ENCODE data around the gene BLM.
"Not testable (repeated sequence)": the region's sequence is repeated elsewhere in the genome, so short reads cannot be mapped to it uniquely, and the experiment has no call there.

The BLM gene

GRCh38 chr15:90716976-90717821 is at the start of gene BLM:
Gene BLM, plus strand, starts transcription at chr15:90717346. Its CDS starts 30,047 bp downstream, at chr15:90747393.
- DNase-seq (ENCODE audit: low read depth): peak; percentile 75

- DNase-seq (ENCODE audit: low read depth): not testable (repeated sequence)
These were observed 49.3 kb upstream of the BLM start for GRCh38 chr15:90667755-90668345.

GRCh38 chr15:90670631-90671030 is 46.5 kb upstream of the BLM start:
- DNase-seq (ENCODE audit: low read depth): not testable (repeated sequence)

GRCh38 chr15:90671216-90671615 is 45.9 kb upstream of the BLM start:
- DNase-seq (ENCODE audit: low read depth): no peak

GRCh38 chr15:90673357-90673756 is 43.8 kb upstream of the BLM start:
- DNase-seq (ENCODE audit: low read depth): not testable (repeated sequence)

- DNase-seq (ENCODE audit: low read depth): no peak
These were observed 42.7 kb upstream of the BLM start for GRCh38 chr15:90674476-90674875.

- DNase-seq (ENCODE audit: low read depth): no peak
These were observed 41.7 kb upstream of the BLM start for GRCh38 chr15:90675464-90675863.

GRCh38 chr15:90677807-90678790 is 39.0 kb upstream of the BLM start:
- DNase-seq (ENCODE audit: low read depth): no peak

- DNase-seq (ENCODE audit: low read depth): no peak
These were observed 37.2 kb upstream of the BLM start for GRCh38 chr15:90679959-90680358.

GRCh38 chr15:90680371-90680935 is 36.7 kb upstream of the BLM start:
- DNase-seq (ENCODE audit: low read depth): peak; percentile 98

GRCh38 chr15:90681056-90681455 is 36.1 kb upstream of the BLM start:
- DNase-seq (ENCODE audit: low read depth): no peak

GRCh38 chr15:90681480-90681879 is 35.7 kb upstream of the BLM start:
- peak; percentile 69 for DNase-seq (ENCODE audit: low read depth)

- DNase-seq (ENCODE audit: low read depth): no peak
These were observed 33.8 kb upstream of the BLM start for GRCh38 chr15:90683371-90683770.

- no peak for DNase-seq (ENCODE audit: low read depth)
These were observed 33.3 kb upstream of the BLM start for GRCh38 chr15:90683876-90684275.

- DNase-seq (ENCODE audit: low read depth): no peak
These were observed 32.9 kb upstream of the BLM start for GRCh38 chr15:90684281-90684680.

- no peak for DNase-seq (ENCODE audit: low read depth)
These were observed 31.3 kb upstream of the BLM start for GRCh38 chr15:90685591-90686434.

GRCh38 chr15:90686435-90687218 is 30.5 kb upstream of the BLM start:
- no peak for DNase-seq (ENCODE audit: low read depth)

- not testable (repeated sequence) for DNase-seq (ENCODE audit: low read depth)
These were observed 27.7 kb upstream of the BLM start for GRCh38 chr15:90689326-90689961.

- DNase-seq (ENCODE audit: low read depth): no peak
These were observed 26.6 kb upstream of the BLM start for GRCh38 chr15:90690585-90690984.

- DNase-seq (ENCODE audit: low read depth): no peak
These were observed 25.8 kb upstream of the BLM start for GRCh38 chr15:90691369-90691768.

Data from GM04503 (cell line).